GM12891 (cell line): ENCODE measurements around the gene ACP1.

Experiments used
- PAX5 ChIP-seq: IDR thresholded peaks from 2 replicates; pipeline ENCODE4 v1.6.1; 2011; ENCODE audit warnings: low read length, moderate library complexity, mild to moderate bottlenecking; ENCODE audit not compliant: insufficient read depth, severe bottlenecking
- POLR2A ChIP-seq: IDR thresholded peaks from 2 replicates; pipeline ENCODE4 v1.6.1; 2011; ENCODE audit warnings: low read depth, low read length, control low read depth
- POLR2AphosphoS5 ChIP-seq: IDR thresholded peaks from 2 replicates; pipeline ENCODE4 v1.6.1; 2011; ENCODE audit warnings: low read depth, low read length, control low read depth

DNA sequence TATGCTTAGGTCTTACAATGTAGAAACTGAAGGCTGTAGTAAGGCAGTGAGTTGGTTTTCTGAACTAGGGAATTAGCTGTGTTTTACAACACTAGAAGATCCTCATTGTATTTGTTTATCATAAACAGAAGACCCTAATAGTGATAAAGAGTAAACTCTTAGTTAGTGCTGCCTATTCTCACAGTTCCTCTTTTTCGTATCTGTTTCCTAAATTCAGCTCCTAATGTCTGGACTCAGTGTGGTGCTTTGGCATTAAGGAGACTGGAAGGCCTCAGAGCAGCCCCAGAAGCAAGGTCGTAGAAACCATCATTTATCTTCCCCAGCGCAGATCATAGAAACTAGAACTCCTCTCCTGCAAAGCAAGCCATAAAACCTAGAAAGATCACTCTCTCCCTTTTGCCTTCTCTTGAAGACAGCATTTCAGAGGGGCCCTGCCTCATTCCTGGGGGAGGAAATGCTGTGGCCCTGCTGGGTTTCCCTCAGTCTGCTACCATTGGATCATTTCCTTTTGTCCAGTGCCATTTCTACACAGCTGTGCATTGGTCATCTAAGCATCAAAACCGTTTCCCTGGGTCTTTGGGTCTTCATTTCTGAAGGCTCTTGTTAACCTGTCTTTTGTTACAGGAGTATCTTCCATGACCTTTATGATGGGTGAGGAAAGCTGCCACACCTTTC lies 4.7 kb downstream of the ACP1 start:
- TF ChIP-seq POLR2AphosphoS5 (no peak), POLR2A (no peak), PAX5 (no peak)
